TTC549 (cell line): ENCODE results near the gene PAF1.

Source experiments
- FAIRE-seq: peaks from 2 replicates; lab custom pipeline; 2012; peaks lifted over from hg19 to GRCh38; lab: Jason Lieb, UNC

Gene PAF1

GRCh38 chr19:39416152-39417120 is 25.5 kb upstream of the PAF1 start:
- FAIRE-seq, result no peak

- FAIRE-seq, result no peak
These were observed 24.5 kb upstream of the PAF1 start for GRCh38 chr19:39415111-39416046.

GRCh38 chr19:39413911-39414608 is 23.2 kb upstream of the PAF1 start:
- FAIRE-seq, result no peak

GRCh38 chr19:39413272-39413910 is 22.5 kb upstream of the PAF1 start:
- no peak for FAIRE-seq

- FAIRE-seq, result no peak
These were observed 22.0 kb upstream of the PAF1 start for GRCh38 chr19:39412867-39413271.

GRCh38 chr19:39412100-39412866 is 21.4 kb upstream of the PAF1 start, which contains the start of gene PLEKHG2:
TSS of gene PLEKHG2 (plus strand) at chr19:39412669. CDS start at chr19:39414087, 1,418 bp downstream.
- FAIRE-seq, result peak; percentile 97

GRCh38 chr19:39411832-39412099 is 20.9 kb upstream of the PAF1 start:
- no peak for FAIRE-seq

- no peak for FAIRE-seq
These were observed 20.4 kb upstream of the PAF1 start for GRCh38 chr19:39411081-39411831.

- no peak for FAIRE-seq
These were observed 19.9 kb upstream of the PAF1 start for GRCh38 chr19:39410831-39411080.

- no peak for FAIRE-seq
These were observed 19.3 kb upstream of the PAF1 start for GRCh38 chr19:39410017-39410830.

- FAIRE-seq, result no peak
These were observed 18.5 kb upstream of the PAF1 start for GRCh38 chr19:39409208-39410016.

- no peak for FAIRE-seq
These were observed 17.7 kb upstream of the PAF1 start for GRCh38 chr19:39408392-39409207.

- no peak for FAIRE-seq
These were observed 16.9 kb upstream of the PAF1 start for GRCh38 chr19:39407660-39408391.

GRCh38 chr19:39407410-39407659 is 16.4 kb upstream of the PAF1 start:
- FAIRE-seq, result no peak

GRCh38 chr19:39406656-39407409 is 15.9 kb upstream of the PAF1 start, which contains the start of gene ZFP36:
TSS of gene ZFP36 (plus strand) at chr19:39406847. CDS start at chr19:39406905, 58 bp downstream.
- no peak for FAIRE-seq

GRCh38 chr19:39405958-39406655 is 15.2 kb upstream of the PAF1 start:
- no peak for FAIRE-seq
